Activated CD4-positive, alpha-beta T cell treated with anti-CD3 and anti-CD28 coated beads, Interleukin-2, amount 10 ng/mL, durations not matched to agents 7 days and 5 days (primary cell): ENCODE measurements around the gene SERPINE1. TPM values are rescaled to one million over a fixed set of nuclear protein-coding genes. Genes with fewer than 3 reads are reported as not detected.
"Not testable (repeated sequence)": the region's sequence is repeated elsewhere in the genome, so short reads cannot be mapped to it uniquely, and the experiment has no call there.

ENCODE experiments used
- CTCF ChIA-PET: fragments of 350-600 bp; sonication (Branson Sonifier 250); formaldehyde crosslinking; loops from one replicate; lab custom pipeline; 2021; ENCODE audit warnings: antibody characterized with exemption; lab: Charles Lee
- POLR2A ChIA-PET: fragments of 350-600 bp; sonication (Branson Sonifier 250); formaldehyde crosslinking; loops from one replicate; lab custom pipeline; 2021; ENCODE audit warnings: antibody characterized with exemption; lab: Charles Lee
- DNase-seq: peaks from one replicate; pipeline ENCODE4 v3.0.0-alpha.2; 2020
- H3K27ac Mint-ChIP-seq: one replicate; pipeline ENCODE4 v1.8.0; 2021; ENCODE audit warnings: mild to moderate bottlenecking, moderate library complexity, mixed read lengths
- H3K27me3 Mint-ChIP-seq: one replicate; pipeline ENCODE4 v1.8.0; 2021; ENCODE audit warnings: mixed read lengths
- H3K36me3 Mint-ChIP-seq: one replicate; pipeline ENCODE4 v1.8.0; 2021; ENCODE audit warnings: low read depth, mixed read lengths
- H3K4me1 Mint-ChIP-seq: one replicate; pipeline ENCODE4 v1.8.0; 2021; ENCODE audit warnings: mixed read lengths
- H3K4me3 Mint-ChIP-seq: one replicate; pipeline ENCODE4 v1.8.0; 2021; ENCODE audit warnings: mild to moderate bottlenecking, moderate library complexity, mixed read lengths
- H3K9me3 Mint-ChIP-seq: one replicate; pipeline ENCODE4 v1.8.0; 2021; ENCODE audit warnings: mixed read lengths
- total RNA-seq, 2 experiments: library from RNA; stranded (reverse); gene quantifications; one replicate each; pipeline ENCODE4 v1.2.3, GENCODE V29; 2021

The SERPINE1 gene
- under 1 TPM; 0.05 to 0.27 TPM for total RNA-seq

DNA sequence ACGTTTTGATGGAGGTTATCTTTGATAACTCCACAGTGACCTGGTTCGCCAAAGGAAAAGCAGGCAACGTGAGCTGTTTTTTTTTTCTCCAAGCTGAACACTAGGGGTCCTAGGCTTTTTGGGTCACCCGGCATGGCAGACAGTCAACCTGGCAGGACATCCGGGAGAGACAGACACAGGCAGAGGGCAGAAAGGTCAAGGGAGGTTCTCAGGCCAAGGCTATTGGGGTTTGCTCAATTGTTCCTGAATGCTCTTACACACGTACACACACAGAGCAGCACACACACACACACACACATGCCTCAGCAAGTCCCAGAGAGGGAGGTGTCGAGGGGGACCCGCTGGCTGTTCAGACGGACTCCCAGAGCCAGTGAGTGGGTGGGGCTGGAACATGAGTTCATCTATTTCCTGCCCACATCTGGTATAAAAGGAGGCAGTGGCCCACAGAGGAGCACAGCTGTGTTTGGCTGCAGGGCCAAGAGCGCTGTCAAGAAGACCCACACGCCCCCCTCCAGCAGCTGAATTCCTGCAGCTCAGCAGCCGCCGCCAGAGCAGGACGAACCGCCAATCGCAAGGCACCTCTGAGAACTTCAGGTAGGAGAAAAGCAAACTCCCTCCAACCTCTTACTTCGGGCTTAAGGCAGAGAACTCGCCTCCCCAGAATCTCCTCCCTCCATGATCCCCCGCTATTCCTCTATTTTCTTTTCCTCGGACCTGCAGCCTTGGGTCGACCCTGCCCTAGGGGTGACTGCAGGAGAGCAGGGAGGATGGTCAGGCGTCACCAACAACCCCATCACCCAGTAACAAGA, at the start of gene SERPINE1:
Gene SERPINE1, plus strand, starts transcription at position 454 of the 809 bp plus-strand sequence. CDS start 1,290 bp downstream, outside the sequence.
- DNase-seq: peak; percentile 73
- peaks cover 3% of the 10 kb centered on the region for H3K9me3 Mint-ChIP-seq
- peak within 1 kb of the TSS; percentile 68 for H3K27ac Mint-ChIP-seq
- H3K27me3 Mint-ChIP-seq: peaks cover 54% of the 10 kb centered on the region
- POLR2A ChIA-PET: no interaction called here
- no peaks in the 10 kb centered on the region for H3K36me3 Mint-ChIP-seq
- H3K4me1 Mint-ChIP-seq: peaks cover 56% of the 10 kb centered on the region
- CTCF ChIA-PET: interaction anchor here (0.6 to 2.1 kb wide), 7 partner anchors 9 to 165 kb away, joined by 3 to 9 read pairs (median 3); partner anchors contain the start of genes PLOD3 and ZNHIT1
- H3K4me3 Mint-ChIP-seq: peak within 1 kb of the TSS; percentile 37

DNA sequence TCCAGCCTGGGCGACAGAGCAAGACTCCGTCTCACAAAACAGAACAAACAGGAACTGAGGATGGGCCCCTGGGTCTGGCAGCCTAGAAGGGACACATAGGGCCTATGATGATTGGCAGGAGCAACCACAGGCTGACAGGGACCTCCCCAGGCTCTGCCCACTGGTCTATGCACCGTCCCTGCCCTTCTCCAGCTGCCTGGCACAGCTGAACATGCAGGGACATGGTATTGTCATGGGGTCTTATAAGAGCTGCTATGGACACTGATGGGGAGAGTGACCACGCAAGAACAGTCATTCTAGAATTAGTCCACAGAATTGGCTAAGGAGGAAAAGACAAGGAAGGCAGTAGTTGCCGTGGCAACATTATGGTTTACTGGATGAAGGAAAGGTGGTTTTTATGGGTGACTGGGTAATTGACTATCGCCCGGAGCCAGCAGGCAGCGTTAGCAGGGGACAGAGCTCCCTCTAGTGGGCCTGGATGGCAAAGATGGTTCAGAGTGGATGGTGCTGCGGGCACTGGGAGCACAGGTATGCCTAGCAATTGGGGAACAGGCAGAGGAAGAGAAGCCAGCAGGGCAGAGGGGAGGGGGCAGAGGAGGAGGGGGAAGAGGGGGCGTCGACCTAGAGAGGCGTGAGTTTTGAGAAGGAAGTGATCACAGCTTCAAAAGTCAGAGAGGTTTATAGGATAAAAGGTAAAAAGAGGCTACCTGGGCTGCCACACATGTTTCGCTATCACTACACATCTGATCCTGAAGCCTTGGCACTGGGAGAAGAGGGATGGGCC, 49.4 kb upstream of the SERPINE1 start:
- peaks cover 7% of the 10 kb centered on the region for H3K4me1 Mint-ChIP-seq
- H3K9me3 Mint-ChIP-seq: no peaks in the 10 kb centered on the region
- ChIA-PET POLR2A (no interaction called here), CTCF (interaction anchor here (0.7 to 2.1 kb wide), 14 partner anchors 12 to 440 kb away, joined by 3 to 7 read pairs (median 4); partner anchors contain the start of gene UFSP1)
- peaks cover 21% of the 10 kb centered on the region for H3K27me3 Mint-ChIP-seq
- DNase-seq: peak; percentile 86
- H3K36me3 Mint-ChIP-seq: no peaks in the 10 kb centered on the region
- no peak overlapping the region for H3K4me3 Mint-ChIP-seq
- no peak overlapping the region for H3K27ac Mint-ChIP-seq

- Mint-ChIP-seq H3K27ac (no peak overlapping the region), H3K27me3 (peaks cover 12% of the 10 kb centered on the region), H3K9me3 (no peaks in the 10 kb centered on the region), H3K36me3 (peaks cover 5% of the 10 kb centered on the region), H3K4me3 (no peak overlapping the region), H3K4me1 (peaks cover 19% of the 10 kb centered on the region)
- no peak for DNase-seq
- POLR2A ChIA-PET: no interaction called here
- CTCF ChIA-PET: interaction anchor here (0.6 kb wide), 2 partner anchors 30 to 1035 kb away, joined by 3 to 5 read pairs; no protein-coding TSS in a partner anchor
Measured at GRCh38 chr7:101081432-101081831, 45.5 kb upstream of the SERPINE1 start.

- ChIA-PET POLR2A (interaction anchor here (0.6 kb wide), 1 partner anchor 501 kb away, joined by 4 read pairs; no protein-coding TSS in a partner anchor), CTCF (interaction anchor here (0.6 to 1.4 kb wide), 5 partner anchors 11 to 197 kb away, joined by 3 to 6 read pairs (median 3); no protein-coding TSS in a partner anchor)
- Mint-ChIP-seq H3K27ac (peak overlapping the region; percentile 100), H3K4me3 (peak overlapping the region; percentile 99), H3K27me3 (peaks cover 5% of the 10 kb centered on the region), H3K9me3 (no peaks in the 10 kb centered on the region), H3K4me1 (peaks cover 23% of the 10 kb centered on the region), H3K36me3 (peaks cover 23% of the 10 kb centered on the region)
- DNase-seq: no peak
Measured at GRCh38 chr7:101084865-101085161, 42.1 kb upstream of the SERPINE1 start.

DNA sequence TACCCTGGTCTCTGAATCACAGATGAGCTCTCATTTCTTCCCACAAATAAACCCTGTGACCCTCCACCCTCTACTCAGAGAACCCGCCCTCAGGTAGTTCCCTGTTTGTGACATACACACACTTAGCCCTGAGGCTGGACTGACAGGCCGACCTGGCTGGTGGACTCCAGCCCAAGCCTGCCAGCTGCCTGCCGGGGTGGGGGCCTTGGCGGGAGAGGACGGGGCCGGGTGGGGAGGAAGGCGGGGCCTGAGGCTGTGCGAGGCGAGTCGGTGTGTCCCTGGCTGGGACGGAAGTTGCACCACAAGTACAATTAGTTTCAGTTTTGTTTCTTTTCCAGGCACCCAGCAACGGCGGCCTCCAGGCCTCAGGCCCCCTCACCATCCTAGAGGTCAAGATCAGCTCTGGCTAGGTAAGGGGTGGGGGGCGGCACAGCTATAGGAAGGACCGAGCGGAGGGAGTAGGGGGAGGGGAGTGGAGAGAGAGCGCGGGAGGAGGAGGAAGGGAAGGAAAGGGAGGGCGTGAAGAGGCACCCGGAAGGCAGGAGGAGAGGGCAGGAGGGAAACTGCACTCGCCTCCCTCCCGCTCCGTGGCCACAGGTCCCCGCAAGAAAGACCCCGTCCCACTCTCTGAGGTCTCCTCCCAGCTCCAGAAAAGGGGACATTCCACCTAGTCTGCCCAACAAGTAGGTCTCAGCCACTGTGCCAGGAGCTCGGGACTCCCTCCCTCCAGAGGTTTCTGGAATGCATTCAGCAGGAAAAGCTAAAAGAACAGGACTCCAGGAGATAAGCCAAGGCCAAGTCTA, 41.5 kb upstream of the SERPINE1 start, which contains the start of gene TRIM56:
Gene TRIM56, plus strand, starts transcription at position 320 of the 803 bp plus-strand sequence. CDS start 1,832 bp downstream, outside the sequence.
- peaks cover 1% of the 10 kb centered on the region for H3K27me3 Mint-ChIP-seq
- POLR2A ChIA-PET: interaction anchor here (0.6 kb wide), 1 partner anchor 502 kb away, joined by 4 read pairs; no protein-coding TSS in a partner anchor
- H3K36me3 Mint-ChIP-seq: peaks cover 27% of the 10 kb centered on the region
- no peaks in the 10 kb centered on the region for H3K9me3 Mint-ChIP-seq
- peak within 1 kb of the TSS; percentile 99 for H3K4me3 Mint-ChIP-seq
- peak; percentile 86 for DNase-seq
- H3K4me1 Mint-ChIP-seq: peaks cover 23% of the 10 kb centered on the region
- CTCF ChIA-PET: interaction anchor here (0.6 to 1.4 kb wide), 5 partner anchors 10 to 198 kb away, joined by 3 to 6 read pairs (median 3); no protein-coding TSS in a partner anchor
- H3K27ac Mint-ChIP-seq: peak within 1 kb of the TSS; percentile 100

DNA sequence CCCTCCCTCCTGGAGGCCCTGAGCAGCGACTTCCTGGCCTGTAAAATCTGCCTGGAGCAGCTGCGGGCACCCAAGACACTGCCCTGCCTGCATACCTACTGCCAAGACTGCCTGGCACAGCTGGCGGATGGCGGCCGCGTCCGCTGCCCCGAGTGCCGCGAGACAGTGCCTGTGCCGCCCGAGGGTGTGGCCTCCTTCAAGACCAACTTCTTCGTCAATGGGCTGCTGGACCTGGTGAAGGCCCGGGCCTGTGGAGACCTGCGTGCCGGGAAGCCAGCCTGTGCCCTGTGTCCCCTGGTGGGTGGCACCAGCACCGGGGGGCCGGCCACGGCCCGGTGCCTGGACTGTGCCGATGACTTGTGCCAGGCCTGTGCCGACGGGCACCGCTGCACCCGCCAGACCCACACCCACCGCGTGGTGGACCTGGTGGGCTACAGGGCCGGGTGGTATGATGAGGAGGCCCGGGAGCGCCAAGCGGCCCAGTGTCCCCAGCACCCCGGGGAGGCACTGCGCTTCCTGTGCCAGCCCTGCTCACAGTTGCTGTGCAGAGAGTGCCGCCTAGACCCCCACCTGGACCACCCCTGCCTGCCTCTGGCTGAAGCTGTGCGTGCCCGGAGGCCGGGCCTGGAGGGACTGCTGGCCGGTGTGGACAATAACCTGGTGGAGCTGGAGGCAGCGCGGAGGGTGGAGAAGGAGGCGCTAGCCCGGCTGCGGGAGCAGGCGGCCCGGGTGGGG, 39.4 kb upstream of the SERPINE1 start:
- H3K27ac Mint-ChIP-seq: no peak overlapping the region
- H3K27me3 Mint-ChIP-seq: no peaks in the 10 kb centered on the region
- H3K4me3 Mint-ChIP-seq: no peak overlapping the region
- ChIA-PET POLR2A (interaction anchor here (0.7 kb wide), 1 partner anchor 148 kb away, joined by 3 read pairs; no protein-coding TSS in a partner anchor), CTCF (no interaction called here)
- peaks cover 27% of the 10 kb centered on the region for H3K4me1 Mint-ChIP-seq
- no peaks in the 10 kb centered on the region for H3K9me3 Mint-ChIP-seq
- no peak for DNase-seq
- peaks cover 35% of the 10 kb centered on the region for H3K36me3 Mint-ChIP-seq

GRCh38 chr7:101088069-101088425, 38.9 kb upstream of the SERPINE1 start:
- Mint-ChIP-seq H3K36me3 (peaks cover 38% of the 10 kb centered on the region), H3K27ac (no peak overlapping the region), H3K27me3 (no peaks in the 10 kb centered on the region), H3K9me3 (no peaks in the 10 kb centered on the region), H3K4me3 (no peak overlapping the region), H3K4me1 (peaks cover 27% of the 10 kb centered on the region)
- CTCF ChIA-PET: no interaction called here
- DNase-seq: no peak
- POLR2A ChIA-PET: interaction anchor here (0.7 kb wide), 1 partner anchor 148 kb away, joined by 3 read pairs; no protein-coding TSS in a partner anchor

DNA sequence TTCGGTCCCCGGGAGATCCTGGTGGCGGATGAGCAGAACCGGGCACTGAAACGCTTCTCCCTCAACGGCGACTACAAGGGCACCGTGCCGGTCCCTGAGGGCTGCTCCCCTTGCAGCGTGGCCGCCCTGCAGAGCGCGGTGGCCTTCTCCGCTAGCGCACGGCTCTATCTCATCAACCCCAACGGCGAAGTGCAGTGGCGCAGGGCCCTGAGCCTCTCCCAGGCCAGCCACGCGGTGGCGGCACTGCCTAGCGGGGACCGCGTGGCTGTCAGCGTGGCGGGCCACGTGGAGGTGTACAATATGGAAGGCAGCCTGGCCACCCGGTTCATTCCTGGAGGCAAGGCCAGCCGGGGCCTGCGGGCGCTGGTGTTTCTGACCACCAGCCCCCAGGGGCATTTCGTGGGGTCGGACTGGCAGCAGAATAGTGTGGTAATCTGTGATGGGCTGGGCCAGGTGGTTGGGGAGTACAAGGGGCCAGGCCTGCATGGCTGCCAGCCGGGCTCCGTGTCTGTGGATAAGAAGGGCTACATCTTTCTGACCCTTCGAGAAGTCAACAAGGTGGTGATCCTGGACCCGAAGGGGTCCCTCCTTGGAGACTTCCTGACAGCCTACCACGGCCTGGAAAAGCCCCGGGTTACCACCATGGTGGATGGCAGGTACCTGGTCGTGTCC, 37.9 kb upstream of the SERPINE1 start:
- CTCF ChIA-PET: no interaction called here
- H3K27ac Mint-ChIP-seq: no peak overlapping the region
- no peaks in the 10 kb centered on the region for H3K27me3 Mint-ChIP-seq

GRCh38 chr7:101089876-101090275, 37.0 kb upstream of the SERPINE1 start:
- Mint-ChIP-seq H3K27me3 (no peaks in the 10 kb centered on the region), H3K27ac (no peak overlapping the region), H3K4me1 (peaks cover 24% of the 10 kb centered on the region), H3K9me3 (no peaks in the 10 kb centered on the region), H3K4me3 (no peak overlapping the region), H3K36me3 (peaks cover 46% of the 10 kb centered on the region)
- CTCF ChIA-PET: interaction anchor here (0.7 kb wide), 1 partner anchor 461 kb away, joined by 3 read pairs; no protein-coding TSS in a partner anchor
- no peak for DNase-seq
- POLR2A ChIA-PET: interaction anchor here (0.6 kb wide), 1 partner anchor 463 kb away, joined by 3 read pairs; no protein-coding TSS in a partner anchor

More for the DNA sequence above, 37.9 kb upstream of the SERPINE1 start:
- DNase-seq: no peak
- Mint-ChIP-seq H3K4me1 (peaks cover 27% of the 10 kb centered on the region), H3K36me3 (peaks cover 40% of the 10 kb centered on the region), H3K4me3 (no peak overlapping the region), H3K9me3 (no peaks in the 10 kb centered on the region)
- POLR2A ChIA-PET: no interaction called here

DNA sequence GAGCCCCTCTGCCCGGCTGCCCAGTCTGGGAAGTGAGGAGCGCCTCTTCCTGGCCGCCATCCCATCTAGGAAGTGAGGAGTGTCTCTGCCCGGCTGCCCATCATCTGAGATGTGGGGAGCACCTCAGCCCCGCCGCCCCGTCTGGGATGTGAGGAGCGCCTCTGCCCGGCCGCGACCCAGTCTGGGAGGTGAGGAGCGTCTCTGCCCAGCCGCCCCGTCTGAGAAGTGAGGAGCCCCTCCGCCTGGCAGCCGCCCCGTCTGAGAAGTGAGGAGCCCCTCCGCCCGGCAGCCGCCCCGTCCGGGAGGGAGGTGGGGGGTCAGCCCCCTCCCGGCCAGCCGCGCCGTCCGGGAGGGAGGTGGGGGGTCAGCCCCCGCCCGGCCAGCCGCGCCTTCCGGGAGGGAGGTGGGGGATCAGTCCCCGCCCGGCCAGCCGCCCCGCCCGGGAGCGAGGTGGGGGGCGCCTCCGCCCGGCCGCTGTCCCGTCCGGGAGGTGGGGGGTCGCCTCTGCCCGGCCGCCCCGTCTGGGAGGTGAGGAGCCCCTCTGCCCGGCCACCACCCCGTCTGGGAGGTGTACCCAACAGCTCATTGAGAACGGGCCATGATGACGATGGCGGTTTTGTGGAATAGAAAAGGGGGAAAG, 34.5 kb upstream of the SERPINE1 start:
- POLR2A ChIA-PET, H3K27ac Mint-ChIP-seq, H3K4me3 Mint-ChIP-seq, CTCF ChIA-PET, H3K27me3 Mint-ChIP-seq, DNase-seq, H3K9me3 Mint-ChIP-seq: not testable (repeated sequence)
- H3K36me3 Mint-ChIP-seq: peaks cover 41% of the 10 kb centered on the region
- H3K4me1 Mint-ChIP-seq: peaks cover 11% of the 10 kb centered on the region
